ENCODE results near the gene TBC1D3. TPM values are rescaled to one million over a fixed set of nuclear protein-coding genes. Genes with fewer than 3 reads are reported as not detected.
"Not testable (repeated sequence)": the region's sequence is repeated elsewhere in the genome, so short reads cannot be mapped to it uniquely, and the experiment has no call there.

TBC1D3 gene
- not detected for total RNA-seq

GRCh38 chr17:38192455-38192854 lies at the start of gene TBC1D3:
Gene TBC1D3, minus strand, starts transcription at chr17:38192555. Its CDS starts 1,526 bp downstream, at chr17:38191029.
- H3K4me3 ChIP-seq; intact Hi-C loops (cut with DNase I; ENCODE audit: low total_unique reads); H3K27ac ChIP-seq; in situ Hi-C loops (cut with MboI; ENCODE audit: low pct_ligation_motif_present in 1 of 4, low pct_unique_long_range_greater_than_20kb in 1 of 4, low sequenced_read_pairs in 3 of 4); H3K9me3 ChIP-seq; H3K27me3 ChIP-seq; H3K4me1 ChIP-seq; DNase-seq; H3K36me3 ChIP-seq: not testable (repeated sequence)
- WGBS, 2 donors (ENCODE audit: low coverage in 1 of 2), result no CpG with 5 or more reads among the region's 10 CpGs

DNA sequence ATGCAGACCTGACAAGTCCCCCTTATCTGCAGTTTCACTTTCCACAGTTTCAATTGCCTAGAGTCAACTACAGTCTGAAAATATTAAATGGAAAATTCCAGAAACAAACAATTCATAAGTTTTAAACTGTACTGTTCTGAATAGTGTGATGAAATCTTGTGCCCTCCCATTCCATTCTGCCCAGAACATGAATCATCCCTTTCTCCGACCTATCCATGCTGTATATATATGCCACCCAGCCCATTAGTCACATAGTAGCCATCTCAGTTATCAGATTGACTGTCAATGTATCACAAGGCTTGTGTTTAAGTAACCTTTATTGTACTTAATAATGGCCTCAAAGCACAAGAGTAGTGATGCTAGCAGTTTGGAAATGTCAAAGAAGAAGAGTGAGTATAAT lies 40.4 kb upstream of the TBC1D3 start:
- H3K4me3 ChIP-seq; H3K36me3 ChIP-seq; intact Hi-C loops (cut with DNase I; ENCODE audit: low total_unique reads); H3K4me1 ChIP-seq; in situ Hi-C loops (cut with MboI; ENCODE audit: low pct_ligation_motif_present in 1 of 4, low pct_unique_long_range_greater_than_20kb in 1 of 4, low sequenced_read_pairs in 3 of 4); DNase-seq; H3K9me3 ChIP-seq; H3K27me3 ChIP-seq; H3K27ac ChIP-seq: not testable (repeated sequence)
- WGBS, 2 donors (ENCODE audit: low coverage in 1 of 2), result no CpG with 5 or more reads among the region's 1 CpG

DNA sequence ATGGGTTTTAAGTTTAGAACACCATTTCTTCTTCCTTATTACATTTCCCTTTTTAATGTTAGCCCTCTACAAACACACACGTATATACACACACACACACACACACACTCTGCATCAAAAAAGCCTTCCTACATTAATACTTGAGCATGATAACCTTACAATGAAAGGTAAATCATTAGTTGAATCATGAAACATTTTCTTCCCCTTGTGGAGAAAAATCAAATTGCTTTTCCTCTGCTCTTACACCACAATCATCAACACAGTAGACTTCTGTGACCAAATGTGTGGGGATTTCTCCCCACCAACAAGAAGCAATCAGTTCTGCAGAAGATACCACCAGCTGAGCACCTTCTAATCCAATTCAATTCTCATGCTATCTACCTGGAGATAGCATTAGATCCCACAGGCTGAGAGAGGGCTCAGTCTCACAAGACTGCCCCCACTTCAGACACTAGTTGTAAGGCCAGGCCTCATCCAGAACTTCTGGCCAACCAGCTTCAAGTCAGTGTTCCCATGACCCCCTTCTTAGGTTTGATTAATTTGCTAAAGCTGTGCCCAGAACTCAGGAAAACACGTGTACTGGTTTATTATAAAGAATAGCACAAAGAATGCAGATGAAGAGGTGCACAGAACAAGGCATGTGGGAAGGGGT lies 33.6 kb upstream of the TBC1D3 start:
- intact Hi-C loops (cut with DNase I; ENCODE audit: low total_unique reads); in situ Hi-C loops (cut with MboI; ENCODE audit: low pct_ligation_motif_present in 1 of 4, low pct_unique_long_range_greater_than_20kb in 1 of 4, low sequenced_read_pairs in 3 of 4): not testable (repeated sequence)
- no CpG with 5 or more reads among the region's 2 CpGs for WGBS, 2 donors (ENCODE audit: low coverage in 1 of 2)

GRCh38 chr17:38220867-38221266 lies 28.5 kb upstream of the TBC1D3 start:
- H3K27ac ChIP-seq; H3K36me3 ChIP-seq; intact Hi-C loops (cut with DNase I; ENCODE audit: low total_unique reads); DNase-seq; H3K4me1 ChIP-seq; in situ Hi-C loops (cut with MboI; ENCODE audit: low pct_ligation_motif_present in 1 of 4, low pct_unique_long_range_greater_than_20kb in 1 of 4, low sequenced_read_pairs in 3 of 4); H3K27me3 ChIP-seq; H3K9me3 ChIP-seq; H3K4me3 ChIP-seq: not testable (repeated sequence)
- no CpG with 5 or more reads among the region's 1 CpG for WGBS, 2 donors (ENCODE audit: low coverage in 1 of 2)

More for the DNA sequence above, 33.6 kb upstream of the TBC1D3 start:
- not testable (repeated sequence) for H3K27me3 ChIP-seq, DNase-seq, H3K27ac ChIP-seq, H3K9me3 ChIP-seq, H3K4me1 ChIP-seq, H3K36me3 ChIP-seq, H3K4me3 ChIP-seq

DNA sequence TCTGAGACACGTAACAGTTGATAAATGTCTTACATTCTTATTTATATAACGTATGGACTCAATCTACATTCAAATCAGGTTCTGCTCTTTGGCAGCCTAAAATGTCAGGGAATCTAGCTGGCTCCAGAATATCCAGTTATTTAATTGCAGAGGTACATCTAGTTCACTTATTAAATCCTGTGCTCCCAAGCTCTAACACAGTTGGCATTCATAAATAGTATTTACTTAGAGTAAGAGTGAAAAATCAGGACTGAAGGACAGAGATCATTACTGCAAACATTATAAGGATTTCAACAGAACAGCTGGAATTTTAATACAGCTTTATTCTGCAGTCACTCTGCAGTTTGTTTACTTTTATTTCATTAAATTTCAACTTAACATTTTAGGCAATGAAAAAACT lies 7.9 kb upstream of the TBC1D3 start:
- H3K36me3 ChIP-seq; H3K4me1 ChIP-seq; H3K27ac ChIP-seq; H3K27me3 ChIP-seq; H3K9me3 ChIP-seq; H3K4me3 ChIP-seq; intact Hi-C loops (cut with DNase I; ENCODE audit: low total_unique reads); DNase-seq; in situ Hi-C loops (cut with MboI; ENCODE audit: low pct_ligation_motif_present in 1 of 4, low pct_unique_long_range_greater_than_20kb in 1 of 4, low sequenced_read_pairs in 3 of 4): not testable (repeated sequence)
- no CpG with 5 or more reads among the region's 2 CpGs for WGBS, 2 donors (ENCODE audit: low coverage in 1 of 2)

- in situ Hi-C loops (cut with MboI; ENCODE audit: low pct_ligation_motif_present in 1 of 4, low pct_unique_long_range_greater_than_20kb in 1 of 4, low sequenced_read_pairs in 3 of 4); DNase-seq; H3K36me3 ChIP-seq; H3K27me3 ChIP-seq; H3K9me3 ChIP-seq; intact Hi-C loops (cut with DNase I; ENCODE audit: low total_unique reads); H3K4me3 ChIP-seq; H3K27ac ChIP-seq; H3K4me1 ChIP-seq: not testable (repeated sequence)
- WGBS, 2 donors (ENCODE audit: low coverage in 1 of 2), result 89% methylated on average over 6 of the region's 16 CpGs; no CpG with 5 or more reads in 1 of the 2 donors
These were observed 57.5 kb downstream of the TBC1D3 start for GRCh38 chr17:38134860-38135259.

Small RNA genes within 50 kb of the gene (small RNA-seq; reads per million reads assigned to genes)
- gene RF00019, result 0 reads per million in 4 donors
- gene RNA5SP526, result 0 reads per million in 4 donors

Other genes starting within 250 kb of the TBC1D3 start
- gene TBC1D3L, start 203.5 kb downstream of the TBC1D3 start, total RNA-seq, result 10 to 100 TPM; 15.7 to 83.6 (median 23.2) TPM
- under 1 TPM in 1 of 4 donors, not detected in 3; 0.27 TPM for gene TBC1D3D, start 188.6 kb downstream of the TBC1D3 start, total RNA-seq
- gene TBC1D3C, start 123.9 kb downstream of the TBC1D3 start, total RNA-seq, result not detected
- not detected for gene TBC1D3E, start 64.6 kb downstream of the TBC1D3 start, total RNA-seq
- 10 to 100 TPM in 3 of 4 donors, 1 to 10 TPM in 1; 5.2 to 30.8 (median 18.9) TPM for gene MRPL45, start 104.6 kb upstream of the TBC1D3 start, total RNA-seq
- gene GPR179, start 151.4 kb upstream of the TBC1D3 start, total RNA-seq, result under 1 TPM in 2 of 4 donors, not detected in 2; under 0.01 to 0.16 TPM
- 10 to 100 TPM in 3 of 4 donors, 1 to 10 TPM in 1; 3.0 to 20.1 (median 15.2) TPM for gene SOCS7, start 159.3 kb upstream of the TBC1D3 start, total RNA-seq
- 10 to 100 TPM in 3 of 4 donors, 1 to 10 TPM in 1; 4.5 to 21.7 (median 17.0) TPM for gene ARHGAP23, start 235.9 kb upstream of the TBC1D3 start, total RNA-seq